ENCODE results near the gene STEEP1.
"Not testable (repeated sequence)": the region's sequence is repeated elsewhere in the genome, so short reads cannot be mapped to it uniquely, and the experiment has no call there.

Gene STEEP1

DNA sequence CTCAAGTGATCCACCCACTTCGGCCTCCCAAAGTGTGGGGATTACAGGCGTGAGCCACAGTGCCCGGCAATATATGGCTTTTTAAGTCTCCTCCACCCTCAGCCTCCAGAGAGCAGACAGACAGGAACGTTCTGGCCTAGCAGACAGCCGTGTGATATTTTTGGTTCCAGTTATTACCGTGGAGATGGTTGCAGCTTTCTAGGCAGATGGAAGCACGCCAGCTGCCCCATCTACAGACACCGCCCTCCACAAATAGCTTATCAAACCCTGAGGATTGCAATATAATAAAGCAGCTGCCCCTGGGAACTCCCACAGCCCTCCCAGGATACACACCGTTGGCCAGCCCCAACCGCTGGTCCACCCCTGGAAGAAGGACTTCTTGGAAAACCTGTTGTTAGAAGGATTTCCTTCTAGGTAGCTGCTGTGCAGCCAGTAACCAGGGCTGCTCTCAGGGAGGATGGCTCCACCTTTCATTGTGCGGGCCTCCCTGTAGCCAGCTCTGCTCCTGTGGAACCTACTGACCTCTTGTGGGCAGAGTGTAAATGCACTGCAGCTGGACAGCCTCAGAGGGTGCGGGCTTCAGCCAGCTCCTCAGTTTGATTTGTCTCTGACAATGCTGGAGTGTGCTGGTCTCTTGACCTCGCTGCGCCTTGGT lies 52.9 kb downstream of the STEEP1 start:
- peak; percentile 68 for DNase-seq (ENCODE audit: low read depth)
- TF ChIP-seq CTCF (conservative IDR thresholded peaks at IDR 0.05; ENCODE audit: control insufficient read depth, insufficient read depth, low read depth, low read length): peak; percentile 70
- H3K4me3 ChIP-seq (ENCODE audit: control insufficient read depth, low read depth, low read length): no peak overlapping the region

GRCh38 chrX:119507206-119507605 lies 58.0 kb downstream of the STEEP1 start:
- H3K4me3 ChIP-seq (ENCODE audit: control insufficient read depth, low read depth, low read length): no peak overlapping the region
- no peak for DNase-seq (ENCODE audit: low read depth)
- no peak for TF ChIP-seq CTCF (conservative IDR thresholded peaks at IDR 0.05; ENCODE audit: control insufficient read depth, insufficient read depth, low read depth, low read length)

DNA sequence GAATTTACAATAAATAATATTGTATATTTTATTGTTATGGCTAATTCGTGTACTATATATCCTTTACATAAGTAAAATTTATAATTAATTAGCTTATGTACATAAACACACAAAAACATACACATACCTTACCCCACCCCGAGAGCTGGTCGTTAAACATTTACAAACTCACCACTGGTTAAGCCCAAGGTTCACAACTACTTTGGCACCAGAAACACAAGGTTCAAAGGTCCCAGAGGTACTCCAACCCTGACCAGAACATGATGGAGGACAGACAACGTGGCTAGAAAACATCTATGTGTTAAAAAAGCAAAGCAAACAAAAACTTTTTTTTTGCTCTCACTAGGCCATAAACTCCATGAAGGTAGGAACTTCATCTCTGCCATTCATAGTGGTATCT lies 59.3 kb downstream of the STEEP1 start:
- H3K4me3 ChIP-seq (ENCODE audit: control insufficient read depth, low read depth, low read length): no peak overlapping the region
- DNase-seq (ENCODE audit: low read depth): no peak
- TF ChIP-seq CTCF (conservative IDR thresholded peaks at IDR 0.05; ENCODE audit: control insufficient read depth, insufficient read depth, low read depth, low read length): no peak

- DNase-seq (ENCODE audit: low read depth): not testable (repeated sequence)
Observed at GRCh38 chrX:119505145-119505544, 60.1 kb downstream of the STEEP1 start.

DNA sequence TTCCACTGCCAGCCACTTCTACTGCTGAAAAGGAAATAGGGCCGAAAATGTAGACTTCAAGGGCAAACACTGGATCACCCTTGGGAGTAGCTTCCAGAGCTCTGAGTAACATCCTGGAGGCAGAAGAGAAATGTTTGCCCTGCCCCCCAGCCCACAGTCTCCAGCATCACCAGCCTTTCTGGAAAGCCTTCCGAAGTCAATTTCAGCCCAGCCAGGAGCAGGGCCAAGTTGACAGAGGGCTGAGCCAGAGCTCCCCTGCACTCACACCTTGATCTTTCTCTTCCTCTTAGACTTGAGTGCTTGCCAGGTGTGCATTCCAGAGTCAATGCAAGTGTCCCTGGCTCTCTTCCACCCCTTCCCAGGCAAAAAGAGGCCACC lies 61.7 kb downstream of the STEEP1 start:
- DNase-seq (ENCODE audit: low read depth): peak; percentile 82
- no peak overlapping the region for H3K4me3 ChIP-seq (ENCODE audit: control insufficient read depth, low read depth, low read length)
- TF ChIP-seq CTCF (conservative IDR thresholded peaks at IDR 0.05; ENCODE audit: control insufficient read depth, insufficient read depth, low read depth, low read length): no peak

More at GRCh38 chrX:119505145-119505544, 60.1 kb downstream of the STEEP1 start:
- not testable (repeated sequence) for H3K4me3 ChIP-seq (ENCODE audit: control insufficient read depth, low read depth, low read length)

DNA sequence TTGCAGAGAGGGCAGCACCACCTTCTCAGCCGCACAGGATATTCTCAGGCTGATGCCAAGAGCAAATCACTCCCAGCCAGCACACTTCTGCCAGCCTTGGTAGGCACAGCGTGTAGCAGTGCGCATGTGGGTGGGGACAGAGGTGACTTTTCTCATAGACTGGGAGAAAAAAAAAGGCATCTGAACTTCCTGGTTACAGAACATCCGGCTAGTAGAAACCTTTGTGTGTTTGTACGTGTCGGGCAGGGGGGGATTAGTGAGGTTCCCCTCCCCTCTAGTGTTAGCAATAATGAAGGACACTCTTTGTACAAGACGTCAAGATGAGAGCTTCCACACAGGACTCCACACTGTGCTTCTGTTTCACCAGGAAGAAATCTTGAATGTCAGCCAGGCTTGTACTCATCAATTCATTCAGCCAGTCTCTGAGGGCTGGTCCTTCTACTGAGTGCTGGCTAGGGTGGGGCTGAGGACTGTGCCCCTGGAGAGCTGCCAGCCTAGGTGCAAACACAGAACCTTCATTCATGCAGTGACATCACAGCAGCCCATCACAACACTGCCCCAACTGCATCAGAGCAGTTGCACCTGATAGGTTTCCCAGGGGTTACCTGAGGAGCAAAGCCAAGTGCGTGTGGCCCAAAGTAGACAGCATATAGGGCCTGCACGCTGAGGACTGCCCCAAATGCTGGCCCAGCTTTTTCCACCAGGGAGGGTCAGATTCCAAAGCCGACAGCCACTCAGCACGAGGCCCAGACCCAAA lies 62.3 kb downstream of the STEEP1 start:
- peak; percentile 60 for DNase-seq (ENCODE audit: low read depth)
- TF ChIP-seq CTCF (conservative IDR thresholded peaks at IDR 0.05; ENCODE audit: control insufficient read depth, insufficient read depth, low read depth, low read length): no peak
- H3K4me3 ChIP-seq (ENCODE audit: control insufficient read depth, low read depth, low read length): no peak overlapping the region

DNA sequence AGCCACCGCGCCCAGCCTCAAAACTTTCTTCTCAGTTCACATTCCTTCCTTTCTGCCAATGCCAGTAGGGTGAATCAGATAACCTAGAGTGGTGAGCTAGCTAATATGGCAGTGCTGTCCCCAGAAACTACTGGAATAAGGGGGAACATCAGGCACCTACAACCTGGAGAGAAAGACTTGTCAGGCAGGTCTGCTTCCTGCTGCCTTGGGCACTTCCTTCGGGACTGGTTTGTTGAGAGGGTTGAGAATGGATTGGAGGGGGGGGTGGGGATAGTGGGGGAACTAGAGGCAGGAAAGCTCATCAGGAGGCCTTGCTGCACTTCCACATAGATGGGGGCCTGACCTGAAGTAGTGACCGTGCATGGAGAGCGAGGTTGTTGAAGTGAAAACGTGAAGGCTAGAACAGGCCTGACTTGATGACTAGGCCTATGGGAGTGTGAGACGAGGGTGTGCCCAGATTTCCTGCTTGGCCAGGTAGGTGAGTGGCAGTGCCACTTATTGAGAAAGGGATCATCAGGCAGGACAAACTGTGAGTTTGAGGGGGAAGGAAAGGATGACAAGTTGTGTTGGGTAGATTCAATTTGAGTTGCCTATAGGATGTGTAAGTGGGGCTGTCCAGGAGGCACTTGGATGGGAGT lies 63.6 kb downstream of the STEEP1 start:
- no peak for TF ChIP-seq CTCF (conservative IDR thresholded peaks at IDR 0.05; ENCODE audit: control insufficient read depth, insufficient read depth, low read depth, low read length)
- no peak for DNase-seq (ENCODE audit: low read depth)
- no peak overlapping the region for H3K4me3 ChIP-seq (ENCODE audit: control insufficient read depth, low read depth, low read length)

Measured in fibroblast of mammary gland (primary cell).